NCI-H1694 (cell line): ENCODE data around the gene GRIA3.
"Not testable (repeated sequence)": the region's sequence is repeated elsewhere in the genome, so short reads cannot be mapped to it uniquely, and the experiment has no call there.

ENCODE experiments used
- DNase-seq: peaks from one replicate; lab custom pipeline; 2025; lab: John Stamatoyannopoulos, UW

The GRIA3 gene

DNA sequence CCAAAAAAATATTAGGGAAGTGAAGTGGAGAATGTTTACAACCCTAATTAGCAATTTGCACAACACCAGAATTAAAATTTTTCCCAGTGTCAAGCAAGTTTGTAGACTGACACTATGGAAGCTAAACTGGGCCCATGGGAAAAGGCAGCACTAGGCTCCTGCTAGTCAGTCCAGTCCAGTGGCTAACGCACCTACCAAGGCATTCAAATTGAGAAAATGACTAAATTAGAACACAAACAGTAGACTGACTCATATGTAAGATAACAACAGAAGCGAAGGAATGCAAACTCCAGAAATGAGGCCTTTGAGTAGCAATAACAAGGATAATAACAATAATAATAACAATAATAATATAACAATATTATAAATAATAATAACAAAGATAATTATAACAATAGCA is 90.7 kb downstream of the GRIA3 start:
- DNase-seq, result no peak

DNA sequence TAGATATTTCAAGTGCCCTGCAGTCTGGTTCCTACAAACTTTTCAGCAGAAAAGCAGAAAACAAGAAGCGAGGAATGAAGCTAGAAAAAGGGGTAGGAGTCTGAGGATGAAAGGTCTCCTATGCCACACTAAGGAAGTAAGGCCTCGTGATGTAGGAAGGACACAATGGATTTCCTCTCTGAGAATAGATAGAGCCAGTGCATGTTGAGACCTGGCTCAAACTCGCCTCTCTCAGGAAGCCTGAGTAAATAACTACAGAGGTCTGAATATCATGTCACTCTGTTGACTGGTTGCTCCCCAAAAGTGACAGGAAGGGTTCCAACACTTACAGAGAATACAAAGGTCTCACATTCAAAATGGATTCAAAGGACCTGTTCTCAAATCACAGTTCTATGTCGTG is 93.3 kb downstream of the GRIA3 start:
- DNase-seq, result no peak

- DNase-seq, result no peak
Observed at GRCh38 chrX:123277821-123278220, 93.7 kb downstream of the GRIA3 start.

DNA sequence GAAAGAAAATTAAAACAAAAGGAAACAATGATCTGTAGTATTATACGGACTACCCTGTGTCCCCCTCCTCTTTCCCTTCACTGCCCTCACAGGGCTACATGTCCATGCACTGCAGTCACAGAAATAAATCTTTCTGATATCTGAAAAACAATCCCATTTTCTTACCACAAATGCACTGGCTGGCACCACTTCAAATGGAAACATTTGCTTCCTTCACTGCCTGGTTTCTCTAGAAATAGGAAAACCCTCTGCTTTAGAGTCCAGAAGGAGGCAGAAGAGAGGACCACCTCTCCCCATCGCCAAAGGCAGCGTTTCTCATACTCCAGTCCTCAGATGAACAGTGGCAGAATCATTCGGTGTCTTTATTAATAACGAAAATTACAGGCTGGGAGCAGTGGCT is 98.2 kb downstream of the GRIA3 start:
- no peak for DNase-seq

DNA sequence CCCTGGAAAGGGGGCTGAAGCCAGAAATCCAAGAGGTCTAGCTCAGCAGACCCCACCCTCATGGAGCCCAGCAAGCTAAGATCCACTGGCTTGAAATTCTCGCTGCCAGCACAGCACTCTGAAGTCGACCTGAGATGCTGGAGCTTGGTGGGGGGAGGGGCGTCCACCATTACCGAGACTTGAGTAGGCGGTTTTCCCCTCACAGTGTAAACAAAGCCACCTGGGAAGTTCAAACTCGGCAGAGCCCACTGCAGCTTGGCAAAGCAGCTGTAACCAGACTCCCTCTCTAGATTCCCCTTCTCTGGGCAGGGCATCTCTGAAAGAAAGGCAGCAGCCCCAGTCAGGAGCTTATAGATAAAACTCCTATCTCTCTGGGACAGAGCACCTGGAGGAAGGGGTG is 99.3 kb downstream of the GRIA3 start:
- DNase-seq, result not testable (repeated sequence)

DNA sequence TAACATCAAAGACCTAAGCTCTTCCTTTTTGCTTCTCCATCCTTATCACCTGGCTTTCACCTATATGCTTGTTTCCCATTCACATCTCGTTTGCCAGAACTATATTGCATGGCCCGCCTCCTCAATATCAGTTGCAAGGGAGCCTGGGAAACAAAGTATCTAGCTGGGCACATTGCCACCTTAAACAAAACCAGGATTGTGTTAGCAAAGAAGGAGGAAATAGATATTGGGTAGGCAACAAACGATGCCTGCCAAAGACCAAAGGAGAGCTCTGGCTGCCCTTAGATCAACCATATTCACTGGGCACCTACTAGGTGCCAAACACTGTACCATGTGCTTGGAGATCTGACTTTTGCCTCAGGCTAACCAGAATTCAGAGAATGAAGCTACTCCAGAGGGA is 107.5 kb downstream of the GRIA3 start:
- no peak for DNase-seq

DNA sequence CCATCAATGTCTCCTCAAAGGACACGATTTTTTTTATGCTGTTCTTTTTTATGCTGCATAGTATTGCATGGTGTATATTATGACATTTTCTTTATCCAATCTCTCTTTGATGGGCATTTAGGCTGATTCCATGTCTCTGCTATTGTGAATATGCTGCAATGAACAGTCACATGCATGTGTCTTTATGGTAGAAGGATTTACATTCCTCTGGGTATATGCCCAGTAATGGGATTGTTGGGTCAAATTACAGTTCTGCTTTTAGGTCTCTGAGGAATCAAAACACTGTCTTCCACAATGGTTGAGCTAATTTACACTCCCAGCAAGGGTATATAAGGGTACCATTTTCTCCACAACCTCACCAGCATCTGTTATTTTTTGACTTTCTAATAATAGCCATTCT is 113.9 kb downstream of the GRIA3 start:
- DNase-seq, result no peak

- no peak for DNase-seq
Observed at GRCh38 chrX:123303429-123303828, 119.4 kb downstream of the GRIA3 start.

- no peak for DNase-seq
Observed at GRCh38 chrX:123308658-123309057, 124.6 kb downstream of the GRIA3 start.

GRCh38 chrX:123310112-123310511 is 126.0 kb downstream of the GRIA3 start:
- no peak for DNase-seq

DNA sequence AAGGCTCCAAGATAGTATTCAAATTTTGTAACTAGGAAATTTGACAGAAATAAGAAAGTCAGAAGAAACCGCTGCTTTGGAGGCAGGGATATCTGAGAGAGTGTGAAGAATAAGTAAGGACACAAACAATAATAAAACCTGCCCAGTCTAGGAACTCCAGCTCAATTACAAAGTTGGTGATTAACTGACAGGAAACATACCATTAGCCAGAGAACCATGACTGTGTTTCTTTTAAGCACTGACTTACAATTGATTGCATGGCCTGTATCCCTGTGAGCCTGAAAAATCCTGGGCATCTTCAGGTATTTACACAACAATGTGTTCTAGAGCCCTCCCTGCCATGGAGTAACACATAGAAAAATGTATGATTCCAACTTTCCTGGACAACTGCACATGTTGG is 127.4 kb downstream of the GRIA3 start:
- no peak for DNase-seq

DNA sequence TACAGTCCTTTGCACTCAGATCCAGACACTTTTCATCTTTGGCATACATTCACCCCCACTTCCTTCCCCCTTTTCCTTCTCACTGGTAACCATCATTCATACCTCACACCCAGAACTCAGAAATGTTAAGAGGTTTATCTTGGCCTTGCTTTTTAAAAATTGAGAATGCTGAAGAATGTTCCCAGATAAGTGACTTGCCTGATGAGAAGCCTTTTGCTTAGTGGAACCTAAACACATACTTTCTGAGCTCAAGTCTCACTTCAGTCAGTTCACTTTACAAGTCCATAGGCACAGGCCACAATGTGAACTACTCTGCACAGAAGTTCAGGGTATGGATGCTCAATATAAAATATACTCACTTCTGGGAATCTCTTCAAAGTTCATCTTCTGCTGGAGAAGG is 129.4 kb downstream of the GRIA3 start:
- no peak for DNase-seq

GRCh38 chrX:123320622-123321021 is 136.5 kb downstream of the GRIA3 start:
- no peak for DNase-seq

GRCh38 chrX:123322536-123322935 is 138.5 kb downstream of the GRIA3 start:
- DNase-seq, result no peak

DNA sequence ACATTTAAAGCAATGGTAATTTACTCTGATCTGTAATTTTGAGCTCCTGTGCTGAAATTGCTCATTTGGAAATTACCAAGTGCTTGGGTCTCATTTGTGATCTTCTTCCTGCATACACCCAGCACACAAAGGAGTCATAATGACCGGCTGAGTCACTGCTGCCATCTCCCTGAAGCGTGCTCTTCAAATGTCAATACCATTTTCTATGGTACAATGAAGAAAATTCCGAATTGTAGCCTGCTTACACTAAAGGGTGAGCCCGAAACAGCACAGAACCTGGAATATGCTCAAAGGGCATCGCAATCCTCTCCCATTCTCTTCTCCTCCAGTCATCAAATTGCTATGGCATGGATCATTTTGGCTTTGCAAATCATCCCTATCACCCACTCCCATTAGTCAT is 140.5 kb downstream of the GRIA3 start:
- no peak for DNase-seq

GRCh38 chrX:123330229-123330942 is 146.3 kb downstream of the GRIA3 start:
- DNase-seq, result no peak

DNA sequence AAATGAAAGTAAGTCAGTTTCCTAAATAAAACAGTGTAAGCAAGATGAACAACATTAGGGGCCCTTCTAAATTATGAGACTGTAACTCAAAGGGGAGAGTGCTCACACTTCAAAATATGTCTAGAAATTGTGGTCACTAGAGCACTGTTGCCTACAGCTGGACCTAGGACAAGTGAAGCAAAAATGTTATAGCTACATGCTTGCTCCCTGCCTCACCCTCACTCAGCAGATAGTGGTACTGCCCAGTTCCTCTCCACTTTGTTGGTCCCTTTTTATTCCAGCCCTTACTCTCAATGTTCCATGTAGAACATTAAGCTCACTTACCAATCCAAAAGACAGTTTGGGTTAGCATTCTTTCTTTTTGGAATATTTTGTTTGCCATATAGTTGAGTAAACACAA is 147.3 kb downstream of the GRIA3 start:
- DNase-seq, result no peak

DNA sequence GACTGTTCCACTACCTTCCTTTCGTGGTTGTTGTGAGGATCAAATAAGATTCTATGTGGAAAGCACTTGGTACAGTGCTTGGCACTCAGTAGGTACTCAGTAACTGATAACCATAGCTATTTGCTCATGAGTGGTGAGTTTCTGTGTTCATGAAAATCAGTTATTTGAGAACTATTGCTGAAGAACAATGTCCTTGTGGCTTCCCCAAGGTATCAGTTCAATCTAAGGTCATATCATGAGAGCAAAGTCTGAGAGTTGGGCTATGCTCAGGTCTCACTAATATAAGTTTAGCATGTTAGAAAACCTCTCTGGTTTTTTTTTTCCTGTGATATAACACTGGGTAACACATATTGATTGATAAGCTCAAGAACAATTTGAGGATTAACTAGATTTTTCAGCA is 147.8 kb downstream of the GRIA3 start:
- DNase-seq, result no peak

DNA sequence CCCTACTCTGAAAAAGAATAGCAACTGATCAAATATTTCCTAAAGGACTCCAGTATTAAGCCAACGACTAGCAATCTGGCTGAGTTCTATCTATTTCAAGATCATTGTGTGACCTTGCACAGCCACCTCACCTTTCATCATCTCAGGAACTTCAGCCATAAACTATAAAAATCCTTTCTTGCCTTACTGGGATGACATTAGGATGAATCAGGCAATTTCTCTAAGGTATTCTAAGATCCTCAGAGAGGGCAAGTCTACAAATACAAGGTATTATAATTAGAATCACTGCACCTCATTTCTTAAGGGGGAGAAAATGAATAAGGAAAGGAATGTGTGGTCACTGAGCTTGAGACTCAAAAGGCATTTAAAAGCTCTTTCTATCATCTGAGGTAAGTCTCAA is 152.6 kb downstream of the GRIA3 start:
- DNase-seq, result no peak

- DNase-seq, result no peak
Observed at GRCh38 chrX:123337886-123338639, 154.0 kb downstream of the GRIA3 start.

- DNase-seq, result no peak
Observed at GRCh38 chrX:123339221-123339905, 155.3 kb downstream of the GRIA3 start.

DNA sequence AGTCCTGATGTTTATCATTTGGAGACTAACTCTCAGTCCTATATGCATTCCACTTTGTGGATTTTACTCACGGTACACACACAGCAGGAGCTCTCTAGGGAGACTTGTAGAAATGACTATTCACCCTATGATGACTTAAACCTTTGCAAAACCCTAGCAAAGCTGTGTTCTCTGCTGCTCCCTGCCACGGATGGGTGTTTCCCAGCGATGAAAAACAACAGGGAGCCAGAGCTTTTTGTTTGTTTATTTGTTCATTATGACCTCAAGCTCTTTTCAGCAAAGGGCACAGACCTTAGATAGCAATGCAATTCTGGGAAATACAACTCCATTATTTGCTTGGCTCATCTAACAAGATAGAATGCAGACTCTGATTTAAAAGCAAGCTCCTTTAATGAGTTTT is 156.6 kb downstream of the GRIA3 start:
- DNase-seq, result no peak

- no peak for DNase-seq
Observed at GRCh38 chrX:123348468-123348867, 164.4 kb downstream of the GRIA3 start.
